HG03469 (cell line): ENCODE results near the gene CALCOCO1.

Experiments
- ATAC-seq: cut with Tn5 transposase; IDR thresholded peaks from one replicate; pipeline ENCODE4 v1.9.1; 2021; ENCODE audit warnings: mild to moderate bottlenecking, moderate library complexity, moderate number of reproducible peaks; ENCODE audit not compliant: unreplicated experiment

CALCOCO1 gene

GRCh38 chr12:53667080-53667479 lies 60.2 kb downstream of the CALCOCO1 start:
- no peak for ATAC-seq

- no peak for ATAC-seq
Observed at GRCh38 chr12:53664936-53665335, 62.3 kb downstream of the CALCOCO1 start.

- no peak for ATAC-seq
Observed at GRCh38 chr12:53664191-53664590, 63.1 kb downstream of the CALCOCO1 start.

- ATAC-seq: no peak
Observed at GRCh38 chr12:53660041-53660440, 67.2 kb downstream of the CALCOCO1 start.

GRCh38 chr12:53659571-53659981 lies 67.7 kb downstream of the CALCOCO1 start:
- no peak for ATAC-seq

GRCh38 chr12:53659011-53659551 lies 68.2 kb downstream of the CALCOCO1 start:
- ATAC-seq: no peak
